Lung (tissue), 12 donors: Measurements from ENCODE around the gene SMCO4. TPM values are rescaled to one million over a fixed set of nuclear protein-coding genes. Genes with fewer than 3 reads are reported as not detected.

ENCODE experiments used
- ATAC-seq: fragments of 200-7000 bp; cut with Tn5 transposase; one replicate; pipeline ENCODE4 v1.9.1; 2020; ENCODE audit warnings: moderate number of reproducible peaks; ENCODE audit not compliant: insufficient read depth, low FRiP score
- DNase-seq, 3 donors: peaks; one replicate each; pipeline ENCODE4 v3.0.0-alpha.2; 2013 to 2017
- H3K27ac ChIP-seq, 2 donors: one replicate each; pipeline ENCODE4 v1.5.1; 2013; ENCODE audit warnings: mild to moderate bottlenecking in 2 of 2, moderate library complexity in 2 of 2, control low read depth in 1 of 2, inconsistent platforms in 1 of 2, low read depth in 1 of 2, low read length in 1 of 2
- H3K27me3 ChIP-seq, 3 donors: one replicate each; pipeline ENCODE4 v1.5.1; 2013; ENCODE audit warnings: low read length in 2 of 3; ENCODE audit not compliant: control insufficient read depth in 3 of 3, insufficient read depth in 3 of 3
- H3K36me3 ChIP-seq, 4 donors: one replicate each; pipeline ENCODE4 v1.5.1; 2013; ENCODE audit warnings: low read length in 4 of 4, mild to moderate bottlenecking in 1 of 4, moderate library complexity in 1 of 4; ENCODE audit not compliant: control insufficient read depth in 4 of 4, insufficient read depth in 4 of 4
- H3K4me1 ChIP-seq, 5 donors: one replicate each; pipeline ENCODE4 v1.5.1; 2013; ENCODE audit warnings: low read length in 5 of 5, mild to moderate bottlenecking in 2 of 5, moderate library complexity in 1 of 5; ENCODE audit not compliant: control insufficient read depth in 5 of 5, insufficient read depth in 5 of 5
- H3K4me3 ChIP-seq: one replicate; pipeline ENCODE4 v1.5.1; 2013; ENCODE audit warnings: mild to moderate bottlenecking, control low read depth, moderate library complexity
- H3K9ac ChIP-seq, 2 donors: one replicate each; pipeline ENCODE4 v1.5.1; 2013; ENCODE audit warnings: low read length in 2 of 2, control low read depth in 1 of 2; ENCODE audit not compliant: insufficient read depth in 1 of 2
- H3K9me3 ChIP-seq, 4 donors: one replicate each; pipeline ENCODE4 v1.5.1; 2013; ENCODE audit warnings: low read length in 3 of 4, mild to moderate bottlenecking in 1 of 4, moderate library complexity in 1 of 4; ENCODE audit not compliant: control insufficient read depth in 4 of 4, insufficient read depth in 3 of 4
- CTCF ChIP-seq: IDR thresholded peaks from 2 replicates; pipeline ENCODE4 v1.5.1; 2012; ENCODE audit warnings: mild to moderate bottlenecking; ENCODE audit errors: control extremely low read depth, extremely low read depth
- WGBS, 2 donors: extraction: QIAGEN DNeasy Blood & Tissue Kit; methylation state at CpG; one replicate each; pipeline ENCODE4 v1.1.7; 2013; 5-methylcytosine and 5-hydroxymethylcytosine counted together
- polyA plus RNA-seq, 2 donors: library from polyadenylated mRNA; stranded (reverse); fragments of 200-250 nt; gene quantifications; one replicate each; pipeline ENCODE4 v1.2.1, GENCODE V29; 2013
- total RNA-seq, 2 donors: library from RNA; depleted of rRNA in 1 of 2; stranded (reverse); fragments of >200 nt in 1 of 2; gene quantifications; one replicate each; pipeline ENCODE4 v1.2.1, GENCODE V29; 2014 to 2021
- donor health status: control.
- donor health status: control.
- donor health status: Bipolar disorder and iron deficiency.
- donor health status: healthy.
- donor health status: DM: yes; HTN: yes; CAD: no.

The SMCO4 gene
- total and polyA plus RNA-seq, 4 donors = 27.0 to 132 (median 43.6) TPM

GRCh38 chr11:93489841-93490240 is 53.4 kb downstream of the SMCO4 start:
- H3K36me3 ChIP-seq = peaks cover 0 to 3% (median 0%) of the 10 kb centered on the region in 4 donors
- WGBS, 2 donors = 75 to 87% methylated on average over 3 of the region's 3 CpGs
- ATAC-seq = no peak
- no peak for TF ChIP-seq CTCF
- DNase-seq = no peak
- no peak overlapping the region for H3K9ac ChIP-seq
- H3K27ac ChIP-seq = no peak overlapping the region
- H3K27me3 ChIP-seq = no peaks in the 10 kb centered on the region
- H3K4me3 ChIP-seq = no peak overlapping the region
- peaks cover 0 to 52% (median 16%) of the 10 kb centered on the region in 5 donors for H3K4me1 ChIP-seq
- no peaks in the 10 kb centered on the region for H3K9me3 ChIP-seq

- TF ChIP-seq CTCF = no peak
- ATAC-seq (peak; percentile 35), DNase-seq (no peak)
- no peak overlapping the region for H3K4me3 ChIP-seq
- peaks cover 3 to 72% (median 8%) of the 10 kb centered on the region in 5 donors for H3K4me1 ChIP-seq
- no peak overlapping the region for H3K27ac ChIP-seq
- no peaks in the 10 kb centered on the region for H3K27me3 ChIP-seq
- no peak overlapping the region for H3K9ac ChIP-seq
- WGBS, 2 donors = 36 to 57% methylated on average over 7 of the region's 7 CpGs
- H3K9me3 ChIP-seq = no peaks in the 10 kb centered on the region
- peaks cover 0 to 3% (median 0%) of the 10 kb centered on the region in 4 donors for H3K36me3 ChIP-seq
Measured at GRCh38 chr11:93487032-93487483, 56.1 kb downstream of the SMCO4 start.

- no peak for DNase-seq
- Histone ChIP-seq H3K9ac (no peak overlapping the region), H3K4me1 (peaks cover 3 to 66% (median 5%) of the 10 kb centered on the region in 5 donors), H3K27me3 (no peaks in the 10 kb centered on the region), H3K4me3 (no peak overlapping the region), H3K27ac (no peak overlapping the region), H3K9me3 (no peaks in the 10 kb centered on the region), H3K36me3 (peaks cover 0 to 5% (median 0%) of the 10 kb centered on the region in 4 donors)
- no peak for TF ChIP-seq CTCF
- WGBS, 2 donors = 93 to 98% methylated on average over 2 of the region's 2 CpGs
- no peak for ATAC-seq
Measured at GRCh38 chr11:93485983-93486382, 57.2 kb downstream of the SMCO4 start.

GRCh38 chr11:93484716-93485115 is 58.5 kb downstream of the SMCO4 start:
- no peaks in the 10 kb centered on the region for H3K9me3 ChIP-seq
- no peak overlapping the region for H3K27ac ChIP-seq

More at GRCh38 chr11:93484716-93485115, 58.5 kb downstream of the SMCO4 start:
- WGBS, 2 donors = 81 to 83% methylated on average over 3 of the region's 3 CpGs
- H3K4me3 ChIP-seq = no peak overlapping the region
- peaks cover 3 to 55% (median 5%) of the 10 kb centered on the region in 5 donors for H3K4me1 ChIP-seq
- DNase-seq = peak; percentile 32 to 68 (median 64)
- H3K9ac ChIP-seq = no peak overlapping the region
- H3K36me3 ChIP-seq = peaks cover 0 to 5% (median 0%) of the 10 kb centered on the region in 4 donors
- no peak for TF ChIP-seq CTCF
- ATAC-seq = no peak
- no peaks in the 10 kb centered on the region for H3K27me3 ChIP-seq
